GM06990 (cell line): ENCODE measurements around the gene LMO7.

Experiments
- DNase-seq: peaks from one replicate; pipeline ENCODE4 v3.0.0-alpha.2; 2011; ENCODE audit not compliant: insufficient read length; ENCODE audit errors: extremely low read depth
- H3K27me3 ChIP-seq: replicated peaks from 2 replicates; pipeline ENCODE4 v1.6.0; 2011; ENCODE audit warnings: low read length; ENCODE audit not compliant: control insufficient read depth, insufficient read depth
- H3K36me3 ChIP-seq: 2 replicates; pipeline ENCODE4 v1.5.1; 2011; ENCODE audit warnings: low read length; ENCODE audit not compliant: control insufficient read depth, insufficient read depth
- H3K4me3 ChIP-seq: replicated peaks from 2 replicates; pipeline ENCODE4 v1.5.1; 2011; ENCODE audit warnings: low read depth, mild to moderate bottlenecking, control low read depth, low read length
- CTCF ChIP-seq: IDR thresholded peaks from 2 replicates; pipeline ENCODE4 v1.5.1; 2011; ENCODE audit warnings: low read length, control low read depth, mild to moderate bottlenecking, inconsistent platforms; ENCODE audit not compliant: insufficient read depth, poor library complexity, severe bottlenecking

Gene LMO7

GRCh38 chr13:75621147-75621546, 15.0 kb upstream of the LMO7 start:
- DNase-seq = no peak
- H3K4me3 ChIP-seq = no peak overlapping the region
- H3K36me3 ChIP-seq = no peaks in the 10 kb centered on the region
- H3K27me3 ChIP-seq = no peaks in the 10 kb centered on the region
- TF ChIP-seq CTCF = no peak

- H3K4me3 ChIP-seq = no peak overlapping the region
- DNase-seq = no peak
- no peak for TF ChIP-seq CTCF
- H3K27me3 ChIP-seq = no peaks in the 10 kb centered on the region
- no peaks in the 10 kb centered on the region for H3K36me3 ChIP-seq
These were observed 7.3 kb upstream of the LMO7 start for GRCh38 chr13:75628801-75629200.

- H3K36me3 ChIP-seq = no peaks in the 10 kb centered on the region
- no peak overlapping the region for H3K4me3 ChIP-seq
- DNase-seq = no peak
- no peaks in the 10 kb centered on the region for H3K27me3 ChIP-seq
- no peak for TF ChIP-seq CTCF
These were observed 2.8 kb upstream of the LMO7 start for GRCh38 chr13:75633285-75633684.

GRCh38 chr13:75635101-75635827, 866 bp upstream of the LMO7 start:
- no peak for DNase-seq
- H3K27me3 ChIP-seq = no peaks in the 10 kb centered on the region
- H3K36me3 ChIP-seq = no peaks in the 10 kb centered on the region
- H3K4me3 ChIP-seq = peak overlapping the region; percentile 69
- TF ChIP-seq CTCF = no peak

GRCh38 chr13:75636436-75637180, 478 bp downstream of the LMO7 start:
- Histone ChIP-seq H3K36me3 (no peaks in the 10 kb centered on the region), H3K27me3 (no peaks in the 10 kb centered on the region), H3K4me3 (peak overlapping the region; percentile 69)
- peak; percentile 84 for DNase-seq
- TF ChIP-seq CTCF = no peak
